Nephron progenitor cell (in vitro differentiated cells): Measurements from ENCODE around the gene CD84.
"Not testable (repeated sequence)": the region's sequence is repeated elsewhere in the genome, so short reads cannot be mapped to it uniquely, and the experiment has no call there.

Source experiments
- DNase-seq: peaks from one replicate; pipeline ENCODE4 v3.0.0; 2021
- H3K27ac Mint-ChIP-seq: 2 replicates; pipeline ENCODE4 v1.8.0; 2021; ENCODE audit warnings: mild to moderate bottlenecking, moderate library complexity, mixed read lengths
- H3K27me3 Mint-ChIP-seq: 2 replicates; pipeline ENCODE4 v1.8.0; 2021; ENCODE audit warnings: mild to moderate bottlenecking, low read depth, mixed read lengths; ENCODE audit not compliant: poor library complexity
- H3K36me3 Mint-ChIP-seq: 2 replicates; pipeline ENCODE4 v1.8.0; 2021; ENCODE audit warnings: low read depth, mixed read lengths
- H3K4me1 Mint-ChIP-seq: 2 replicates; pipeline ENCODE4 v1.8.0; 2021; ENCODE audit warnings: mixed read lengths
- H3K4me3 Mint-ChIP-seq: 2 replicates; pipeline ENCODE4 v1.8.0; 2021; ENCODE audit warnings: mild to moderate bottlenecking, moderate library complexity, mixed read lengths
- H3K9me3 Mint-ChIP-seq: 2 replicates; pipeline ENCODE4 v1.8.0; 2021; ENCODE audit warnings: mild to moderate bottlenecking, moderate library complexity, mixed read lengths
- CTCF ChIP-seq: fragments of 200-600 bp; sonication (generic); IDR thresholded peaks from 2 replicates; pipeline ENCODE4 v1.5.0; 2021; ENCODE audit warnings: antibody characterized with exemption

Gene CD84

GRCh38 chr1:160570840-160571239 is 8.5 kb downstream of the CD84 start:
- no peaks in the 10 kb centered on the region for H3K36me3 Mint-ChIP-seq
- H3K9me3 Mint-ChIP-seq = no peaks in the 10 kb centered on the region
- no peak overlapping the region for H3K27ac Mint-ChIP-seq
- TF ChIP-seq CTCF = no peak
- H3K27me3 Mint-ChIP-seq = peaks cover 11% of the 10 kb centered on the region
- DNase-seq = no peak
- peaks cover 5% of the 10 kb centered on the region for H3K4me1 Mint-ChIP-seq
- no peak overlapping the region for H3K4me3 Mint-ChIP-seq

- Mint-ChIP-seq H3K27ac (no peak overlapping the region), H3K9me3 (no peaks in the 10 kb centered on the region), H3K27me3 (peaks cover 8% of the 10 kb centered on the region), H3K36me3 (no peaks in the 10 kb centered on the region), H3K4me1 (peaks cover 5% of the 10 kb centered on the region), H3K4me3 (no peak overlapping the region)
- no peak for DNase-seq
- no peak for TF ChIP-seq CTCF
Measured at GRCh38 chr1:160569806-160570205, 9.5 kb downstream of the CD84 start.

- Mint-ChIP-seq H3K4me1 (peaks cover 5% of the 10 kb centered on the region), H3K4me3 (no peak overlapping the region)
Measured at GRCh38 chr1:160567858-160568682, 11.2 kb downstream of the CD84 start.

GRCh38 chr1:160567341-160567740 is 12.0 kb downstream of the CD84 start:
- H3K4me1 Mint-ChIP-seq = peaks cover 5% of the 10 kb centered on the region
- H3K9me3 Mint-ChIP-seq = peaks cover 12% of the 10 kb centered on the region
- no peak for DNase-seq
- no peak overlapping the region for H3K27ac Mint-ChIP-seq
- TF ChIP-seq CTCF = no peak
- H3K36me3 Mint-ChIP-seq = no peaks in the 10 kb centered on the region
- no peaks in the 10 kb centered on the region for H3K27me3 Mint-ChIP-seq
- H3K4me3 Mint-ChIP-seq = no peak overlapping the region

More at GRCh38 chr1:160567858-160568682, 11.2 kb downstream of the CD84 start:
- Mint-ChIP-seq H3K36me3 (no peaks in the 10 kb centered on the region), H3K9me3 (peaks cover 5% of the 10 kb centered on the region), H3K27me3 (peaks cover 2% of the 10 kb centered on the region), H3K27ac (no peak overlapping the region)
- no peak for DNase-seq
- TF ChIP-seq CTCF = no peak

GRCh38 chr1:160565564-160565963 is 13.7 kb downstream of the CD84 start:
- DNase-seq = no peak
- TF ChIP-seq CTCF = no peak

GRCh38 chr1:160563230-160563629 is 16.1 kb downstream of the CD84 start:
- peaks cover 49% of the 10 kb centered on the region for H3K9me3 Mint-ChIP-seq

More at GRCh38 chr1:160565564-160565963, 13.7 kb downstream of the CD84 start:
- Mint-ChIP-seq H3K4me1 (peaks cover 5% of the 10 kb centered on the region), H3K36me3 (peaks cover 9% of the 10 kb centered on the region), H3K4me3 (no peak overlapping the region), H3K27ac (no peak overlapping the region), H3K9me3 (peaks cover 30% of the 10 kb centered on the region), H3K27me3 (no peaks in the 10 kb centered on the region)

GRCh38 chr1:160562745-160563144 is 16.6 kb downstream of the CD84 start:
- DNase-seq, H3K27me3 Mint-ChIP-seq, H3K4me1 Mint-ChIP-seq, H3K27ac Mint-ChIP-seq, H3K4me3 Mint-ChIP-seq, H3K36me3 Mint-ChIP-seq: not testable (repeated sequence)
- H3K9me3 Mint-ChIP-seq = peaks cover 49% of the 10 kb centered on the region

More at GRCh38 chr1:160563230-160563629, 16.1 kb downstream of the CD84 start:
- H3K4me3 Mint-ChIP-seq, DNase-seq, H3K4me1 Mint-ChIP-seq, H3K36me3 Mint-ChIP-seq, H3K27me3 Mint-ChIP-seq, H3K27ac Mint-ChIP-seq: not testable (repeated sequence)
